Stimulated activated CD8-positive, alpha-beta memory T cell treated with anti-CD3 and anti-CD28 coated beads, Interleukin-7, amount 100 ng/mL, for 1 hour (primary cell): Measurements from ENCODE around the gene C10orf95.
"Not testable (repeated sequence)": the region's sequence is repeated elsewhere in the genome, so short reads cannot be mapped to it uniquely, and the experiment has no call there.

Source experiments
- DNase-seq, 2 donors: peaks; one replicate each; pipeline ENCODE4 v3.0.0-alpha.2; 2020; ENCODE audit warnings: low read depth in 2 of 2

Gene C10orf95

DNA sequence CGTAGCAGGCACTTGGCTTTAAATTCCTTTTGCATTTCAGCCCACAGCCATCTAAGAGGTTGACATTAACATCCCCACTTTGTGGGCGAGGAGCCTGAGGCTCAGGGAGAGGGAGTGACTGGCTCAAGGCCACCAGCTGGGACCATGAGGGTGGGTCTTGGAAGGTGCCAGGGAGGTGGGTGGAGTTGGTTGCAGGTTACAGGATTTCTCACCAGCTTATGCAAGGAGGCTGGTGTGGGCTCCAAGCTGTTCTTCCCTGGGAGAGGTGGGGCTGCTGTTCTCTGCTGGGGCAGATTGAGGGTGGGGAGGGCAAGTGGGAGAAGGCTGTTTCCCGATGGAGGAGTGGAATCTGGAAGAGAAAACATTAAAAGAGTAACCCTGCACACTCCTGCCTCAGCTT lies 14.1 kb upstream of the C10orf95 start:
- no peak for DNase-seq

DNA sequence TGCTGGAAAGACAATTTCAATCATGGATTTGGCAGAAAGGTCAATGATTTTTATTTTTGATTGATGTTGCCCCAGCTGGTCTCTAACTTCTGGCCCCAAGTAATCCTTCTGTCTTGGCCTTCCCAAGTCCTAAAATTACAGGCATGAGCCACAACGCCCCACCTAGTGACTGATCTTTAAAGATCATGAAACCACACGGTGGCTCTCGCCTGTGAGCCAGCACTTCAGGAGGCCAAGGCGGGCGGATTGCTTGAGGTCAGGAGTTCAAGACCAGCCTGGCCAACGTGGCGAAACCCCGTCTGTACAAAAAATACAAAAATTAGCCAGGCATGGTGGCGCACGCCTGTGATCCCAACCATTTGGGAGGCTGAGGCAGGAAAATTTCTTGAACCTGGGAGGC lies 12.6 kb upstream of the C10orf95 start:
- DNase-seq: no peak

DNA sequence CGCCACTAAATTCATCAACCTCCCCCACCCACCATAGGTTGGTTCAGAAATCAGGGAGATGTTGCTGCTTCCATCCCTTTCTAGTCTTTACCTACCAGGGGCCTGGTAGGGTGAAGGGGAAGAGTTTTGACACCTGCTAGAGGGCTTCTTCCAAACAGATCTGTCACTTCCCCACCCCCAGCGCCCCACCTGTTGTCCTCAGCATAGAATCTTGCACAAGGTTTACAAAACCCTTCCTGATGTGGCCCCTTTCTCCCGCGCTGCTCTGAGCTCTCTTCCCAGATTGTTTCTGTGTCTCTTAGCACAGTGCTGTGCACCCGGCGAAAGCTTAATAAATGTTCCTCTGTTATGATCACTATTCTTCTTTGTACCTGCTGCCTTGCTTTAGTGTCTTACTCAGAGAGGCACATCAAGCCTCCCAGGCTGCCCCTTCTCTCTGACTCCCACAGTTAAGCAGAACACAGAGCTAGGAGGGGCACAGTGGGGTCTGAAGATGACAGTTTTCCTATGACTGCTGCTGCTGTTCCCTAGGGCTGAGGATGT lies 11.2 kb upstream of the C10orf95 start:
- DNase-seq: no peak

- DNase-seq: peak; percentile 83 to 87
Observed at GRCh38 chr10:102461187-102462054, 10.1 kb upstream of the C10orf95 start.

GRCh38 chr10:102460836-102461186 lies 9.5 kb upstream of the C10orf95 start:
- DNase-seq: no peak

DNA sequence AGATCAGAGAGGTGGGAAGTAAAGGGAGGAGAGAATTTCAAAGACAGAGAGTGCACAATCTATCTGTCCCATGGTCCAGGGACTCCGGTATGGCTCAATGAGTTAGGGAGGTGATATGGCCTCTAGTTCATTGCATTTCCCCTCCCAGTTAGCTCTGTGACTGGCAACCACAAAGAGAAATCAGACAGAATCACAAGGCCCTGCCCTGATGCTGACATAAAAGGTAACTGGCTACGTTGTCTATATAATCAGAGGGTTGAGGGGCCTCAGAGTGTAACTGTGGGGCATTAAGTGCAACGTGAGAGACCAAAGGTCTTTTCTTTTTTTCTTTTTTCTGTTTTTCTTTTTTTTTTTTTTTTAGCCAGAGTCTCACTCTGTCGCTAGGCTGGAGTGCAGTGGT lies 7.3 kb upstream of the C10orf95 start:
- DNase-seq: no peak

GRCh38 chr10:102457591-102458150 lies 6.3 kb upstream of the C10orf95 start:
- DNase-seq: no peak

DNA sequence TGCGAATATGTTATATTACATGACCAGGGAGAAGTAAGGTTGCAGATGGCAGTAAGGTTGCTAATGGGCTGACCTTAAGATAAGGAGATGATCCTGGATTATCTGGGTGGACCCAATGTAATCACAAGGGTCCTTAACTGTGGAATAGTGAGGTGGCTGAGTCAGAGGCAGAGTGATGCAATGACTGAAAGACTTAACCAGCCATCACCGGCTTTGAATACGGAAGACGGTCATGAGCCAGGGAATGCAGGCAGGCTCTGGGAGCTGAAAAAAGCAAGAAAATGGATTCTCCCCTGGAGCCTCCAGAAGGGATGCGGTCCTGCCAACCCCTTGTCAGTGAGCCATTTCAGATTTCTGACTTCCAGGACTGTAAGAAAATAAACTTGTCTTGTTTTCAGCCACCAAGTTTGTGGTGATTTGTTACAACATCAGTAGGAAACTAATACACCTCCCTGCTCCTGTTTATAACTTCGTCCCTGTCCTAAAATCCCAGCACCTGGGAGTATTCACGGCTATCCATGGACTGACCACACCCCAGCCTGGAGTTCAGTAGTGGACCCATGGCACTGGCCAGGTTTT lies 4.6 kb upstream of the C10orf95 start:
- no peak for DNase-seq

DNA sequence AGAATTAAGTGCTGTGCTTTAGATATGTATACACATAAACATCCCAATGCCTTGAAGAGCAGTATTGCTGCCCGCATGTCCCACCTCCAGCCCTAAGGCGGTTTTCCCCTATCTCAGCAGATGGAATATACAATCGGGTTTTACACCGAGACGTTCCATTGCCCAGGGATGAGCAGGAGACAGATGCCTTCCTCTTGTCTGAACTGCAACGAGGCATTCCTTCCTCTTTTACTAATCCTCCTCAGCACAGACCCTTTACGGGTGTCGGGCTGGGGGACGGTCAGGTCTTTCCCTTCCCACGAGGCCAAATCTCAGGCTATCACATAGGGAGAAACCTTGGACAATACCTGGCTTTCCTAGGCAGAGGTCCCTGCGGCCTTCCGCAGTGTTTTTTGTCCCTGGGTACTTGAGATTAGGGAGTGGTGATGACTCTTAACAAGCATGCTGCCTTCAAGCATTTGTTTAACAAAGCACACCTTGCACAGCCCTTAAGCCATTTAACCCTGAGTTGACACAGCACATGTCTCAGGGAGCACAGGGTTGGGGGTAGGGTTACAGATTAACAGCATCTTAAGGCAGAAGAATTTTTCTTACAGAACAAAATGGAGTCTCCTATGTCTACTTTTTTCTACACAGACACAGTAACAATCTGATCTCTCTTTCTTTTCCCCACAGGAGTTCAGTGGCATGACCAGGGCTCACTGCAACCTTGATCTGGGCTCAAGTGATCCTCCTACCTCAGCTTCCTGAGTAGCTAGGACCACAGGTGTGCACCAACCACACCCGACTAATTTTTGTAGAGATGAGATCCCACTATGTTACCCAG lies 3.5 kb upstream of the C10orf95 start:
- DNase-seq: not testable (repeated sequence)

- no peak for DNase-seq
Observed at GRCh38 chr10:102453502-102453901, 2.2 kb upstream of the C10orf95 start.

DNA sequence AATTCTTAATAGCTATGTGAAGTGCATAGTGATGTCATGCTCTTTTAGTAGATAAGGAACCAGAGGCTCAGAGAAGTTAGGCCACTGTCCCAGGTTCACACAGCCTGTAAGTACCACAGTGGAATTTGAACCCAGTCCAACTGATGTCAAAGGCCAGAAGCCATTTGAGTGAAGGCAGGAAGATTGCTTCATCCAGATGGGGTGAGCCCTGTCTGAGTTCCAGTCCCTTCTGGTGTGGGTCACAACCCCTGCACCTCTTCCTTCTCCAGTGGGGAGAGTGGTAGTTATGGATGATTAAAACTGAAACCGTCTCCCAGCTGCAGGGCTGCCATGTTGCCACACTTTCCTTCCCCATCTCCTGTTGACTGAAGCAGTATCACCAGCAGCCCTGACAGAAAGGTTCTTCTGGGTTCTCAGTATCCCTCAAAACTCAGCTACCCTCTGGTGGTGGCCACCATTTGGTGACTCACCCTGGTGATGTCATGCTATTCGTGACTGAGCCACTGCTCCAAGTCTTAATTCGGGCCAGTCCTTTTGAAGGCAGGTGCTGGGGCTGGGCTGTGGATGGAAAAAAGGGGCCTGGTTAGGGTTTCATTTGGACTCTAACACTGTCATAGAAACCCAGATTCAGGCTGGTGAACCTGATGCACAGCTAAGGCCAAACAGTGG lies 1.5 kb upstream of the C10orf95 start:
- peak in 1 of 2 donors; percentile 11 for DNase-seq

- peak; percentile 67 to 76 for DNase-seq
Observed at GRCh38 chr10:102450374-102451104, 804 bp downstream of the C10orf95 start.

DNA sequence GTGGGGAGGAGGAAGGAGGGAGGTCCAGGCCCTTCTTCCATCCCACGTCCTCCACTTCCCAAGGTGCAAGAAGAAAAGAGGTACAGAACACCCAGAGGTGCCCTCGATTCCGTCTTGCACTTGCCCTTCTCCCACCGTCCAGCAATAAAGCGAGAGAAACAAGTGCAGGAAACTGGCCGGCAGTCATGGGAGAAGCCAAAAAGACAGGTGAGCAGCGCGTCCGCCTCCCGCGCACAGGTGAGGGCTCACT lies 1.3 kb downstream of the C10orf95 start:
- no peak for DNase-seq

- DNase-seq: peak; percentile 63 to 65
Observed at GRCh38 chr10:102449321-102450123, 1.8 kb downstream of the C10orf95 start.

DNA sequence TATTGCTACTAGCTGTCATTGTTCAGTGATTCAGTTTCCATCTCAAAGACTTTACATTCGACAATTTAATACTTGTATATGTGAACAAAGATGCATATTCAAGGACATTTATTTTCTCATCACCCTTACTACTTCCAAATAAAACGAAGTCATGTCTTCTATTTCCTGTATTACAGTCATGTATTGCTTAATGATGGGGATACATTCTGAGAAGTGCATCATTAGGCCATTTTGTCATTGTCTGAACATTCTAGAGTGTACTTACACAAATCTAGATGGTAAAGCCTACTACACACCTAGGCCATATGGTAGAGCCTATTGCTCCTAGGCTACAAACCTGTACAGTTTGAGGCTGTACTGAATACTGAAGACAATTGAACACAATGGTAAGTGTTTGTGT lies 6.5 kb downstream of the C10orf95 start:
- no peak for DNase-seq

DNA sequence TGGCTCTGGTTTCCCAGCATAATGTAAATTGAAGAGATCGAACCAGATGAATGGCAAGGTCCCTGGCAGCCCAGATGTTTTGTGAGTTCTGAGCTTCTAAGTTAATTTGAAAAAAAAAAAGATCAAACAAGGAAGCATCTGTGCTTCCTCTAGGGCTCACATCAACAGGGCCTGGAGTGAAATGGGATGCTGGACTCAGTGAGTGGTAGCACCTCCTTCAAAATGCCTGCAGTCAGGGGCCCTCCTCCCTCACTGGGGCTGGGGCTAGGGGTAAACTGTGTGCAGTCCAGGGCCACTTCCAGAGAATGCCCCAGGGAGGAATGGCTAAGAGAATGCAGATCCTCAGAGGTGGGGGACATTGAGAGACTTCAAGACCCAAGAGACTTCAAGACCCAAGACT lies 13.0 kb downstream of the C10orf95 start:
- DNase-seq: no peak

DNA sequence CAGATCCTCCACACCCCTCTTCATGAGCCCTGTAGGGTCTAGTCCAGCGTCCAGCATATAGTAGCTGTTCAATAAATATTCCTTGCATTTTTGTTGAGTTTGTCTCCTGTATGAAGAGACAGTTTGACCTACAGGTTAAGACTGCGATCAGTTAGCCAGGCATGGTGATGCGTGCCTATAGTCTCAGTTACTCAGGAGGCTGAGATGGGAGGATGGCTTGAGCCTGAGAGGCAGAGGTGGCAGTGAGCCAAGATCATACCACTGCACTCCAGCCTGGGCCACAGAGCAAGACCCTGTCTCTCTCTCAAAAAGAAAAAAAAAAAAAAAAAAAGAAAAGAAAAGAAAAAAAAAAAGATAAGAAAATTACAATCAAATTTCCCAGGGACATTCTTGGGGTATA lies 13.8 kb downstream of the C10orf95 start:
- DNase-seq: no peak

- no peak for DNase-seq
Observed at GRCh38 chr10:102436312-102436711, 15.0 kb downstream of the C10orf95 start.

GRCh38 chr10:102435529-102436233 lies 15.7 kb downstream of the C10orf95 start:
- DNase-seq: no peak

- DNase-seq: no peak
Observed at GRCh38 chr10:102435133-102435497, 16.2 kb downstream of the C10orf95 start.
